Neural progenitor cell (in vitro differentiated cells): ENCODE results near the gene FLII. TPM values are rescaled to one million over a fixed set of nuclear protein-coding genes. Genes with fewer than 3 reads are reported as not detected.
A peak's percentile ranks its signal among the peaks of the same experiment; 100 is the strongest.

Experiments used
- DNase-seq: peaks from one replicate; pipeline ENCODE4 v3.0.0-alpha.2; 2016; ENCODE audit warnings: low spot score
- H2AFZ ChIP-seq: fragments of 200-600 bp; sonication (generic); replicated peaks from 2 replicates; pipeline ENCODE4 v1.6.1; 2016; ENCODE audit warnings: antibody characterized with exemption
- H3F3A ChIP-seq: fragments of 200-600 bp; sonication (generic); 2 replicates; pipeline ENCODE4 v1.6.1; 2016; ENCODE audit warnings: antibody characterized with exemption, low read depth
- H3K27ac ChIP-seq: fragments of 200-600 bp; sonication (generic); 2 replicates; pipeline ENCODE4 v1.5.1; 2016; ENCODE audit warnings: mild to moderate bottlenecking
- H3K27me3 ChIP-seq: fragments of 200-600 bp; sonication (generic); 2 replicates; pipeline ENCODE4 v1.6.1; 2016; ENCODE audit warnings: mild to moderate bottlenecking, moderate library complexity
- H3K36me3 ChIP-seq: fragments of 200-600 bp; sonication (generic); 2 replicates; pipeline ENCODE4 v1.5.1; 2016
- H3K4me1 ChIP-seq: fragments of 200-600 bp; sonication (generic); 2 replicates; pipeline ENCODE4 v1.6.1; 2016; ENCODE audit warnings: mixed run types
- H3K4me2 ChIP-seq: fragments of 200-600 bp; sonication (generic); 2 replicates; pipeline ENCODE4 v1.6.1; 2016
- H3K4me3 ChIP-seq: fragments of 200-600 bp; sonication (generic); 2 replicates; pipeline ENCODE4 v1.5.1; 2016
- H3K79me2 ChIP-seq: fragments of 200-600 bp; sonication (generic); 2 replicates; pipeline ENCODE4 v1.6.1; 2016; ENCODE audit warnings: low read depth
- H3K9ac ChIP-seq: fragments of 200-600 bp; sonication (generic); 2 replicates; pipeline ENCODE4 v1.6.1; 2016
- H3K9me3 ChIP-seq: fragments of 200-600 bp; sonication (generic); 2 replicates; pipeline ENCODE4 v1.5.1; 2016; ENCODE audit warnings: low read depth
- H4K20me1 ChIP-seq: fragments of 200-600 bp; sonication (generic); 2 replicates; pipeline ENCODE4 v1.6.1; 2016; ENCODE audit warnings: low read depth
- H3K27ac Mint-ChIP-seq: 3 replicates; pipeline ENCODE4 v1.8.0; 2021; ENCODE audit warnings: mixed read lengths
- H3K27me3 Mint-ChIP-seq: 2 replicates; pipeline ENCODE4 v1.8.0; 2022; ENCODE audit warnings: low read depth, mild to moderate bottlenecking, inconsistent platforms, moderate library complexity, mixed read lengths; ENCODE audit not compliant: insufficient read depth
- H3K36me3 Mint-ChIP-seq: 3 replicates; pipeline ENCODE4 v1.8.0; 2021; ENCODE audit warnings: mixed read lengths
- H3K4me1 Mint-ChIP-seq: 3 replicates; pipeline ENCODE4 v1.8.0; 2021; ENCODE audit warnings: mixed read lengths
- H3K4me3 Mint-ChIP-seq: 3 replicates; pipeline ENCODE4 v1.8.0; 2021; ENCODE audit warnings: mild to moderate bottlenecking, moderate library complexity, mixed read lengths
- H3K9me3 Mint-ChIP-seq: 3 replicates; pipeline ENCODE4 v1.8.0; 2020; ENCODE audit warnings: mixed read lengths
- CTCF ChIP-seq: fragments of 200-600 bp; sonication (generic); IDR thresholded peaks from 2 replicates; pipeline ENCODE4 v1.5.1; 2017; ENCODE audit warnings: antibody characterized with exemption, mild to moderate bottlenecking
- EZH2 ChIP-seq: fragments of 200-600 bp; sonication (generic); IDR thresholded peaks from 2 replicates; pipeline ENCODE4 v1.6.1; 2017; ENCODE audit warnings: antibody characterized with exemption, mild to moderate bottlenecking, moderate library complexity
- EZH2phosphoT487 ChIP-seq: fragments of 200-600 bp; sonication (generic); IDR thresholded peaks from 2 replicates; pipeline ENCODE4 v1.6.1; 2017; ENCODE audit warnings: antibody characterized with exemption
- total RNA-seq: library from RNA; depleted of rRNA; stranded (reverse); fragments of >200 nt; gene quantifications from 2 replicates; pipeline ENCODE4 v1.2.3, GENCODE V29; 2015; ENCODE audit warnings: low replicate concordance

The FLII gene
- total RNA-seq, 1 donor from 2014 or later, result 117 TPM

DNA sequence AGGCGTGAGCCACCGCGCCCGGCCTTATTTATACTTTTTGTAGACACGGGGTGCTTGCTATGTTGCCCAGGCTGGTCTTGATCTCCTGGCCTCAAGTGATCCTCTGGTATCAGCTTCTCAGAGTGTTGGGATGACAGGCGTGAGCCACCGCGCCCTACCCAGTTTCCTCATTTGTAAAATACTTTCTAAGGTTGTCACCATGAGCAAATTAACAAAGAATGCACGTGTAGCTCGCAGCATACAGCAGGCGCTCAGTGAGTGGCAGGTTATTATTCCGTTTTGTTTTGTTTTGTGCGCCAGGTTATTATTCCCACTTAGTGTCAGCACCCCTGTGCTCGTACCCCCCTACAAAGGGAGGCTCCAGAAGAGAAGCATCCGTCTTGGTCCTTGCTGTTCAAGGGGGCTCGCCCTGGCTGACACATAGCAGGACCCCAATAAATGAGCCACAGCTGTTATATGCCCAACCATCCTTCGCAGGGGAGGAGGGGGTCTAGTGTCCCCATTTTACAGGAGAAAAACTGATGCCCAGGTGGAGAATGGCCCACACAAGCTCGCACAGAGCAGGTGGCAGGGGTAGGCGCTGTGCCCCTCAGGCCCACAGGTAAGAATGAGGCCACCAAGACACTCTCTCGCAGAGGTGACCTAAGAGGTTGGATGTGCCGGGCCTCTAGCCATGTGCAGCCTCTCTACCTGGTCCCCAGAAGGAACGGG, 1.2 kb upstream of the FLII start:
- peaks cover 36% of the 10 kb centered on the region for H3F3A ChIP-seq
- DNase-seq, result peak; percentile 10
- peaks cover 19% of the 10 kb centered on the region for H3K4me1 ChIP-seq
- H3K4me1 Mint-ChIP-seq, result peaks cover 25% of the 10 kb centered on the region
- TF ChIP-seq EZH2 (no peak), EZH2phosphoT487 (no peak), CTCF (no peak)
- H3K27me3 Mint-ChIP-seq, result peaks cover 5% of the 10 kb centered on the region
- peak overlapping the region; percentile 83 for H3K4me2 ChIP-seq
- peak overlapping the region; percentile 69 for H3K4me3 ChIP-seq
- H3K27me3 ChIP-seq, result no peaks in the 10 kb centered on the region
- no peaks in the 10 kb centered on the region for H3K9me3 ChIP-seq
- no peak overlapping the region for H3K27ac Mint-ChIP-seq
- H3K27ac ChIP-seq, result no peak overlapping the region
- H3K36me3 ChIP-seq, result no peaks in the 10 kb centered on the region
- peak overlapping the region; percentile 87 for H3K4me3 Mint-ChIP-seq
- H4K20me1 ChIP-seq, result peaks cover 47% of the 10 kb centered on the region
- H3K9ac ChIP-seq, result no peak overlapping the region
- peaks cover 6% of the 10 kb centered on the region for H3K36me3 Mint-ChIP-seq
- no peaks in the 10 kb centered on the region for H3K9me3 Mint-ChIP-seq
- peaks cover 35% of the 10 kb centered on the region for H3K79me2 ChIP-seq
- H2AFZ ChIP-seq, result peak overlapping the region; percentile 71

- Histone ChIP-seq H3K9ac (peak overlapping the region; percentile 7), H3K4me3 (peak overlapping the region; percentile 61), H4K20me1 (peaks cover 48% of the 10 kb centered on the region), H3K36me3 (no peaks in the 10 kb centered on the region), H3K27me3 (no peaks in the 10 kb centered on the region), H3K27ac (no peak overlapping the region), H3K4me2 (peak overlapping the region; percentile 95), H3K9me3 (no peaks in the 10 kb centered on the region), H3K4me1 (peaks cover 19% of the 10 kb centered on the region), H3F3A (peaks cover 36% of the 10 kb centered on the region), H2AFZ (no peak overlapping the region), H3K79me2 (peaks cover 35% of the 10 kb centered on the region)
- DNase-seq, result peak; percentile 83
- Mint-ChIP-seq H3K9me3 (no peaks in the 10 kb centered on the region), H3K27me3 (peaks cover 5% of the 10 kb centered on the region), H3K36me3 (peaks cover 3% of the 10 kb centered on the region), H3K27ac (no peak overlapping the region), H3K4me1 (peaks cover 25% of the 10 kb centered on the region), H3K4me3 (peak overlapping the region; percentile 96)
- TF ChIP-seq EZH2phosphoT487 (no peak), EZH2 (no peak), CTCF (no peak)
These were observed 569 bp downstream of the FLII start for GRCh38 chr17:18257982-18258355.

DNA sequence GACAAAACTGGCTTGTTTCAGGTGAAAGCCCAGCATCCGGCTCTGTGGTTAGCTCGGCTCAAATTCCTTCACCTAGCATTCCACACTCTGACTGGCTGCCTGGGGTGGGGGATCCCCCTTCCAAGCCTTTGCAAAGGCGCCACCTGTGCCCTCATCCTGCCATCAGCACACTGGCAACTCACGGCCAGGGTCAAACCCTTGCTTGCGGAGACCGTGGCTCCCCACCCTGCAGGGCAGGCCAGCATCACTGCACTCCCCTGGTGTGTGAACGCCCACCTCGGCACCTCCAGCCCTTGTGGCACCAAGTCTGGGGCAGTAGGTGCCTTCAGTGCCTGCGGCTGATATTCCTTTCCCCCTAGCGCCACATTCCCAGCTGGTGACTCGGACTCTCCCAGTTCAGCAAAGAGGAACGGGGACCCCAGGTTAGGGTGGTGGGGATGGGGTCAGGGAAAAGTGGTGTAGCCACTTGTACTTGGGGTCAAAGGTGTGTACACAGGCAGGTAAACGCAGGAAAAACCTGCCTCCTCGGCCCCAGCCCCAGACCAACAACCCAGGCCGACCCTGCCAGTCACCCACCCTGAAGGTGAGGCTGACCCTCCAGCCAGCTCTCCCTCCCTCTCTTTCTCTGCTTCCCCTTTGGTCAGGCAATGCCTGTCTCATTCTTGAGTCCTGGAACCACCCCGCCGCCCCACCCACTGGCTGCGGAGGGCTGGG, 1.1 kb downstream of the FLII start:
- H3K9ac ChIP-seq, result peak overlapping the region; percentile 5
- Mint-ChIP-seq H3K9me3 (no peaks in the 10 kb centered on the region), H3K36me3 (peaks cover 3% of the 10 kb centered on the region), H3K27ac (no peak overlapping the region), H3K27me3 (peaks cover 4% of the 10 kb centered on the region), H3K4me1 (peaks cover 25% of the 10 kb centered on the region), H3K4me3 (peak overlapping the region; percentile 96)
- peaks cover 36% of the 10 kb centered on the region for H3F3A ChIP-seq
- peaks cover 19% of the 10 kb centered on the region for H3K4me1 ChIP-seq
- no peak overlapping the region for H2AFZ ChIP-seq
- H3K27ac ChIP-seq, result no peak overlapping the region
- TF ChIP-seq EZH2phosphoT487 (no peak), EZH2 (no peak), CTCF (no peak)
- no peaks in the 10 kb centered on the region for H3K27me3 ChIP-seq
- H3K79me2 ChIP-seq, result peaks cover 32% of the 10 kb centered on the region
- peaks cover 47% of the 10 kb centered on the region for H4K20me1 ChIP-seq
- no peaks in the 10 kb centered on the region for H3K9me3 ChIP-seq
- peak; percentile 70 for DNase-seq
- H3K36me3 ChIP-seq, result no peaks in the 10 kb centered on the region
- peak overlapping the region; percentile 61 for H3K4me3 ChIP-seq
- H3K4me2 ChIP-seq, result peak overlapping the region; percentile 95
